GM21737 (cell line): ENCODE results near the gene SMAD3.
"Not testable (repeated sequence)": the region's sequence is repeated elsewhere in the genome, so short reads cannot be mapped to it uniquely, and the experiment has no call there.

Experiments
- ATAC-seq: cut with Tn5 transposase; IDR thresholded peaks from one replicate; pipeline ENCODE4 v1.9.1; 2021; ENCODE audit warnings: mild to moderate bottlenecking, moderate library complexity; ENCODE audit not compliant: unreplicated experiment

Gene SMAD3

GRCh38 chr15:67138891-67139855 lies 73.8 kb downstream of the SMAD3 start:
- no peak for ATAC-seq

GRCh38 chr15:67140078-67140833 lies 74.9 kb downstream of the SMAD3 start:
- no peak for ATAC-seq

GRCh38 chr15:67142092-67142766 lies 76.8 kb downstream of the SMAD3 start:
- no peak for ATAC-seq

- ATAC-seq = no peak
These were observed 77.3 kb downstream of the SMAD3 start for GRCh38 chr15:67142767-67143100.

- no peak for ATAC-seq
These were observed 78.2 kb downstream of the SMAD3 start for GRCh38 chr15:67143646-67144045.

- no peak for ATAC-seq
These were observed 79.4 kb downstream of the SMAD3 start for GRCh38 chr15:67144609-67145311.

GRCh38 chr15:67145312-67145610 lies 79.9 kb downstream of the SMAD3 start:
- ATAC-seq = no peak

- no peak for ATAC-seq
These were observed 80.3 kb downstream of the SMAD3 start for GRCh38 chr15:67145710-67146109.

GRCh38 chr15:67146234-67146633 lies 80.8 kb downstream of the SMAD3 start:
- no peak for ATAC-seq

GRCh38 chr15:67146875-67147381 lies 81.5 kb downstream of the SMAD3 start:
- no peak for ATAC-seq

GRCh38 chr15:67147396-67147949 lies 82.1 kb downstream of the SMAD3 start:
- no peak for ATAC-seq

GRCh38 chr15:67148196-67148701 lies 82.8 kb downstream of the SMAD3 start:
- ATAC-seq = no peak

- ATAC-seq = no peak
These were observed 83.8 kb downstream of the SMAD3 start for GRCh38 chr15:67149068-67149772.

- ATAC-seq = no peak
These were observed 84.3 kb downstream of the SMAD3 start for GRCh38 chr15:67149773-67150022.

- no peak for ATAC-seq
These were observed 84.8 kb downstream of the SMAD3 start for GRCh38 chr15:67150023-67150860.

GRCh38 chr15:67152429-67152828 lies 87.0 kb downstream of the SMAD3 start:
- no peak for ATAC-seq

GRCh38 chr15:67153044-67153443 lies 87.6 kb downstream of the SMAD3 start:
- ATAC-seq = not testable (repeated sequence)

GRCh38 chr15:67154249-67154648 lies 88.8 kb downstream of the SMAD3 start:
- no peak for ATAC-seq

- ATAC-seq = no peak
These were observed 91.0 kb downstream of the SMAD3 start for GRCh38 chr15:67156426-67156825.
